GM19397 (cell line): Measurements from ENCODE around the gene QDPR.
"Not testable (repeated sequence)": the region's sequence is repeated elsewhere in the genome, so short reads cannot be mapped to it uniquely, and the experiment has no call there.

ENCODE experiments used
- ATAC-seq: cut with Tn5 transposase; IDR thresholded peaks from one replicate; pipeline ENCODE4 v1.9.1; 2021; ENCODE audit warnings: mild to moderate bottlenecking, moderate library complexity; ENCODE audit not compliant: unreplicated experiment

The QDPR gene

GRCh38 chr4:17511950-17512795, at the start of gene QDPR:
QDPR (minus strand) TSS chr4:17512090; CDS start chr4:17512054, 36 bp downstream.
- ATAC-seq: peak; percentile 97

GRCh38 chr4:17561195-17561909, 49.5 kb upstream of the QDPR start:
- ATAC-seq: no peak

GRCh38 chr4:17560065-17560673, 48.3 kb upstream of the QDPR start:
- no peak for ATAC-seq

- no peak for ATAC-seq
Observed at GRCh38 chr4:17559709-17560048, 47.8 kb upstream of the QDPR start.

- ATAC-seq: no peak
Observed at GRCh38 chr4:17558941-17559708, 47.2 kb upstream of the QDPR start.

GRCh38 chr4:17557880-17558279, 46.0 kb upstream of the QDPR start:
- ATAC-seq: no peak

- no peak for ATAC-seq
Observed at GRCh38 chr4:17556498-17556897, 44.6 kb upstream of the QDPR start.

- no peak for ATAC-seq
Observed at GRCh38 chr4:17554568-17554967, 42.7 kb upstream of the QDPR start.

- ATAC-seq: no peak
Observed at GRCh38 chr4:17552427-17552826, 40.5 kb upstream of the QDPR start.

GRCh38 chr4:17550549-17550948, 38.7 kb upstream of the QDPR start:
- no peak for ATAC-seq

GRCh38 chr4:17546678-17547077, 34.8 kb upstream of the QDPR start:
- no peak for ATAC-seq

GRCh38 chr4:17546222-17546621, 34.3 kb upstream of the QDPR start:
- ATAC-seq: no peak

GRCh38 chr4:17545374-17546140, 33.7 kb upstream of the QDPR start:
- ATAC-seq: no peak

- no peak for ATAC-seq
Observed at GRCh38 chr4:17544831-17545234, 32.9 kb upstream of the QDPR start.

GRCh38 chr4:17544205-17544604, 32.3 kb upstream of the QDPR start:
- ATAC-seq: no peak

- ATAC-seq: not testable (repeated sequence)
Observed at GRCh38 chr4:17537060-17537459, 25.2 kb upstream of the QDPR start.

GRCh38 chr4:17535906-17536305, 24.0 kb upstream of the QDPR start:
- ATAC-seq: no peak

- no peak for ATAC-seq
Observed at GRCh38 chr4:17535242-17535641, 23.4 kb upstream of the QDPR start.

- no peak for ATAC-seq
Observed at GRCh38 chr4:17534705-17535104, 22.8 kb upstream of the QDPR start.

GRCh38 chr4:17531538-17532285, 19.8 kb upstream of the QDPR start:
- no peak for ATAC-seq
